ENCODE data around the gene SKIC8.

DNA sequence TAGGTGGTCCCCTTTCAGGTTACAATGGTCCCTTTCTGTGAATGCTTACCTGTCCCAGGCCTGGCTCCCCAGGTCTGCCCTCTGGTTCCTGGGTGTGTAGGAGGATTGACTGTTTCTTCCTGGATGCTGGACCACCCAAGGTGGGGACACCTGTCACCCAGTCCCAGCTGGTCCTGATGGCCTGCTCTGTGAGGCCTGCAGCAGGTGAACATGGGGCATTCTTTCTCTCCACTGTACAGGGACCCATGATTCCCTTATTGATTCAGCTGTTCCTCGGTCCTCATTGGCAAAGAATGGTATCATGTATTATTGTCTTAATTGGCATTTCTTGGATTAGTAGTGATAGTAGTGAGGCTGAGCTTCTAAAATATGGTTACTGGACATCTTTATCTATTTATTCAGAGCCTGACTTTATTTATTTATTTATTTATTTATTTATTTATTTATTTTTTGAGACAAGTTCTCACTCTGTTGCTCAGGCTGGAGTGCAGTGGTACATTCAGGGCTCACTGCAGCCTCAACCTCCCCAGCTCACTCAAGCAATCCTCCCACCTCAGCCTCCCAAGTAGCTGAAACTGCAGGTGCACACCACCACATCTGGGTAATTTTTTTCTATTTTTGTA, 43.9 kb downstream of the SKIC8 start:
- TF ChIP-seq, protein P1, sequence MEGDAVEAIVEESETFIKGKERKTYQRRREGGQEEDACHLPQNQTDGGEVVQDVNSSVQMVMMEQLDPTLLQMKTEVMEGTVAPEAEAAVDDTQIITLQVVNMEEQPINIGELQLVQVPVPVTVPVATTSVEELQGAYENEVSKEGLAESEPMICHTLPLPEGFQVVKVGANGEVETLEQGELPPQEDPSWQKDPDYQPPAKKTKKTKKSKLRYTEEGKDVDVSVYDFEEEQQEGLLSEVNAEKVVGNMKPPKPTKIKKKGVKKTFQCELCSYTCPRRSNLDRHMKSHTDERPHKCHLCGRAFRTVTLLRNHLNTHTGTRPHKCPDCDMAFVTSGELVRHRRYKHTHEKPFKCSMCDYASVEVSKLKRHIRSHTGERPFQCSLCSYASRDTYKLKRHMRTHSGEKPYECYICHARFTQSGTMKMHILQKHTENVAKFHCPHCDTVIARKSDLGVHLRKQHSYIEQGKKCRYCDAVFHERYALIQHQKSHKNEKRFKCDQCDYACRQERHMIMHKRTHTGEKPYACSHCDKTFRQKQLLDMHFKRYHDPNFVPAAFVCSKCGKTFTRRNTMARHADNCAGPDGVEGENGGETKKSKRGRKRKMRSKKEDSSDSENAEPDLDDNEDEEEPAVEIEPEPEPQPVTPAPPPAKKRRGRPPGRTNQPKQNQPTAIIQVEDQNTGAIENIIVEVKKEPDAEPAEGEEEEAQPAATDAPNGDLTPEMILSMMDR (IDR thresholded peaks at IDR 0.05) = no peak
- no peak for TF ChIP-seq POLR2A (IDR thresholded peaks at IDR 0.05)
